Fibroblast of pulmonary artery (primary cell): Measurements from ENCODE around the gene CRAT.
"Not testable (repeated sequence)": the region's sequence is repeated elsewhere in the genome, so short reads cannot be mapped to it uniquely, and the experiment has no call there.

Experiments used
- DNase-seq: peaks from one replicate; pipeline ENCODE4 v3.0.0-alpha.2; 2010; ENCODE audit warnings: low read depth
- H3K4me3 ChIP-seq: replicated peaks from 2 replicates; pipeline ENCODE4 v1.5.1; 2011; ENCODE audit warnings: low read depth, mild to moderate bottlenecking, control low read depth, low read length, moderate library complexity
- CTCF ChIP-seq: IDR thresholded peaks from 2 replicates; pipeline ENCODE4 v1.5.1; 2011; ENCODE audit warnings: mild to moderate bottlenecking, control low read depth, low read length, inconsistent platforms; ENCODE audit errors: missing control alignments

CRAT gene

GRCh38 chr9:129131300-129132145 lies 20.9 kb upstream of the CRAT start:
- TF ChIP-seq CTCF = no peak
- DNase-seq = peak; percentile 74
- no peak overlapping the region for H3K4me3 ChIP-seq

- no peak for TF ChIP-seq CTCF
- no peak for DNase-seq
- H3K4me3 ChIP-seq = no peak overlapping the region
These were observed 20.2 kb upstream of the CRAT start for GRCh38 chr9:129130791-129131190.

- not testable (repeated sequence) for DNase-seq, H3K4me3 ChIP-seq
These were observed 19.7 kb upstream of the CRAT start for GRCh38 chr9:129130271-129130670.

- TF ChIP-seq CTCF = no peak
- no peak overlapping the region for H3K4me3 ChIP-seq
These were observed 18.1 kb upstream of the CRAT start for GRCh38 chr9:129128689-129129088.

GRCh38 chr9:129126749-129127618 lies 16.4 kb upstream of the CRAT start:
- TF ChIP-seq CTCF = no peak
- no peak for DNase-seq
- H3K4me3 ChIP-seq = no peak overlapping the region

More at GRCh38 chr9:129128689-129129088, 18.1 kb upstream of the CRAT start:
- no peak for DNase-seq

GRCh38 chr9:129125478-129125877 lies 14.9 kb upstream of the CRAT start:
- H3K4me3 ChIP-seq = no peak overlapping the region
- no peak for TF ChIP-seq CTCF
- peak; percentile 92 for DNase-seq

GRCh38 chr9:129124506-129125069 lies 14.0 kb upstream of the CRAT start:
- DNase-seq = no peak
- no peak for TF ChIP-seq CTCF
- H3K4me3 ChIP-seq = no peak overlapping the region

- not testable (repeated sequence) for DNase-seq, H3K4me3 ChIP-seq
These were observed 12.4 kb upstream of the CRAT start for GRCh38 chr9:129122976-129123375.
